HCT116 (cell line): ENCODE data around the gene PRPF6. TPM values are rescaled to one million over a fixed set of nuclear protein-coding genes. Genes with fewer than 3 reads are reported as not detected.

Experiments
- ATAC-seq: fragments of 200-7000 bp; cut with Tn5 transposase; 2 replicates; pipeline ENCODE4 v1.9.1; 2020; ENCODE audit warnings: mild to moderate bottlenecking, moderate library complexity
- BruUV-seq: library from RNA; stranded (reverse); fragments of 400-500 nt; replicated peaks from 2 replicates; lab custom pipeline; 2021; lab: Mats Ljungman, UMichigan
- CTCF ChIA-PET: fragments of 300-600 bp; sonication (Branson Sonifier 250); formaldehyde crosslinking; loops from one replicate; lab custom pipeline; 2021; ENCODE audit warnings: antibody characterized with exemption; lab: Charles Lee
- POLR2A ChIA-PET: fragments of 300-600, 350-600 bp; sonication (Branson Sonifier 250); formaldehyde crosslinking; loops from one replicate; lab custom pipeline; 2021; ENCODE audit warnings: antibody characterized with exemption; lab: Charles Lee
- RAD21 ChIA-PET, 2 experiments: fragments of 300-600 bp; sonication (Branson Sonifier 250); formaldehyde crosslinking; loops; one replicate each; lab custom pipeline; 2023; ENCODE audit warnings: low total read pairs in 2 of 2; ENCODE audit not compliant: uncharacterized antibody in 2 of 2, unreplicated experiment in 2 of 2, low non-redundant PET in 1 of 2; lab: Charles Lee
- DNase-seq: peaks from one replicate; pipeline ENCODE4 v3.0.0-alpha.2; 2010; ENCODE audit warnings: low read depth, low spot score
- H2AFZ ChIP-seq: fragments of 200-600 bp; shearing (Covaris generic), sonication (generic); 2 replicates; pipeline ENCODE4 v1.6.1; 2017; ENCODE audit warnings: low read depth, mixed run types, mixed read lengths, antibody characterized with exemption, low read length; ENCODE audit not compliant: poor library complexity, severe bottlenecking
- H3K27ac ChIP-seq: 2 replicates; pipeline ENCODE4 v1.5.1; 2012; ENCODE audit warnings: low read depth, low read length
- H3K27me3 ChIP-seq: fragments of 200-600 bp; sonication (generic); 2 replicates; pipeline ENCODE4 v1.6.1; 2016; ENCODE audit warnings: mixed run types, low read length, mixed read lengths; ENCODE audit not compliant: insufficient read depth
- H3K36me3 ChIP-seq, 2 experiments: fragments of 200-500 bp in 1 of 2; fragments of 200-600 bp in 1 of 2; sonication (Bioruptor generic) in 1 of 2; sonication (generic) in 1 of 2; 2 replicates each; pipeline versions ENCODE4 v1.5.1 to v1.6.1; 2014 to 2016; ENCODE audit warnings: low read length in 2 of 2, inconsistent platforms in 1 of 2, mixed read lengths in 1 of 2, mixed run types in 1 of 2; ENCODE audit not compliant: insufficient read depth in 2 of 2, control insufficient read depth in 1 of 2
- H3K4me1 ChIP-seq, 2 experiments: fragments of 200-600 bp in 1 of 2; sonication (generic) in 1 of 2; 2 replicates each; pipeline versions ENCODE4 v1.5.1 to v1.6.1; 2012 to 2017; ENCODE audit warnings: low read length in 2 of 2, inconsistent platforms in 1 of 2, mild to moderate bottlenecking in 1 of 2, mixed read lengths in 1 of 2, mixed run types in 1 of 2, moderate library complexity in 1 of 2; ENCODE audit not compliant: insufficient read depth in 2 of 2, control insufficient read depth in 1 of 2
- H3K4me2 ChIP-seq: fragments of 200-600 bp; sonication (generic); 2 replicates; pipeline ENCODE4 v1.6.1; 2017; ENCODE audit warnings: mixed run types, low read length, mixed read lengths
- H3K4me3 ChIP-seq, 2 experiments: fragments of 200-600 bp in 1 of 2; sonication (generic) in 1 of 2; replicated peaks in 1 of 2; 2 replicates each; pipeline ENCODE4 v1.5.1; 2011 to 2016; ENCODE audit warnings: low read length in 2 of 2, control low read depth in 1 of 2, low read depth in 1 of 2, mild to moderate bottlenecking in 1 of 2, mixed read lengths in 1 of 2, mixed run types in 1 of 2
- H3K79me2 ChIP-seq: fragments of 200-600 bp; sonication (generic); 2 replicates; pipeline ENCODE4 v1.6.1; 2017; ENCODE audit warnings: mild to moderate bottlenecking, mixed run types, low read length, moderate library complexity, mixed read lengths; ENCODE audit not compliant: insufficient read depth
- H3K9ac ChIP-seq: fragments of 200-600 bp; sonication (generic); 2 replicates; pipeline ENCODE4 v1.6.1; 2016; ENCODE audit warnings: low read length, mixed read lengths
- H3K9me2 ChIP-seq: fragments of 200-600 bp; sonication (generic), shearing (Covaris generic); 2 replicates; pipeline ENCODE4 v1.6.1; 2017; ENCODE audit warnings: mixed run types, mild to moderate bottlenecking, moderate library complexity; ENCODE audit not compliant: insufficient read depth
- H3K9me3 ChIP-seq, 2 experiments: fragments of 200-500 bp in 1 of 2; fragments of 200-600 bp in 1 of 2; sonication (Bioruptor generic) in 1 of 2; sonication (generic) in 1 of 2; 2 replicates each; pipeline ENCODE4 v1.6.1; 2014 to 2017; ENCODE audit warnings: low read length in 2 of 2, mixed read lengths in 2 of 2, inconsistent platforms in 1 of 2, low read depth in 1 of 2, mild to moderate bottlenecking in 1 of 2, mixed run types in 1 of 2, moderate library complexity in 1 of 2; ENCODE audit not compliant: control insufficient read depth in 1 of 2, insufficient read depth in 1 of 2
- H4K20me1 ChIP-seq: fragments of 200-600 bp; sonication (generic), shearing (Covaris generic); 2 replicates; pipeline ENCODE4 v1.6.1; 2017; ENCODE audit warnings: mixed run types, mild to moderate bottlenecking, moderate library complexity; ENCODE audit not compliant: insufficient read depth
- CEBPB ChIP-seq: IDR thresholded peaks from 2 replicates; pipeline ENCODE4 v1.6.1; 2012; ENCODE audit warnings: low read depth
- CTCF ChIP-seq, 3 experiments: fragments of 200-600 bp in 1 of 3; sonication (generic) in 1 of 3; IDR thresholded peaks in 2 of 3; conservative IDR thresholded peaks in 1 of 3; 2 replicates each; pipeline ENCODE4 v1.5.1; 2012 to 2017; ENCODE audit warnings: low read depth in 2 of 3, low read length in 2 of 3, antibody characterized with exemption in 1 of 3, borderline replicate concordance in 1 of 3, control low read depth in 1 of 3, mild to moderate bottlenecking in 1 of 3, mixed read lengths in 1 of 3, mixed run types in 1 of 3, moderate library complexity in 1 of 3; ENCODE audit not compliant: insufficient read depth in 1 of 3
- ELF1 ChIP-seq: IDR thresholded peaks from 2 replicates; pipeline ENCODE4 v1.6.1; 2012; ENCODE audit warnings: low read depth, borderline replicate concordance
- EZH2 ChIP-seq: fragments of 200-600 bp; sonication (generic); IDR thresholded peaks from 2 replicates; pipeline ENCODE4 v1.6.1; 2017; ENCODE audit warnings: antibody characterized with exemption, mixed run types
- EZH2phosphoT487 ChIP-seq: fragments of 200-600 bp; IDR thresholded peaks from 2 replicates; pipeline ENCODE4 v1.6.1; 2018; ENCODE audit warnings: antibody characterized with exemption, borderline replicate concordance
- FOSL1 ChIP-seq: IDR thresholded peaks from 2 replicates; pipeline ENCODE4 v1.6.1; 2012; ENCODE audit warnings: low read depth
- MAX ChIP-seq: IDR thresholded peaks from 2 replicates; pipeline ENCODE4 v1.6.1; 2012
- POLR2A ChIP-seq: IDR thresholded peaks from 2 replicates; pipeline ENCODE4 v1.7.0; 2011; ENCODE audit warnings: borderline replicate concordance; ENCODE audit not compliant: insufficient read depth, insufficient read length; ENCODE audit errors: extremely low read depth
- POLR2AphosphoS5 ChIP-seq: IDR thresholded peaks from 2 replicates; pipeline ENCODE4 v1.6.1; 2011; ENCODE audit warnings: mild to moderate bottlenecking, low read depth, low read length, moderate library complexity
- RAD21 ChIP-seq: IDR thresholded peaks from 2 replicates; pipeline ENCODE4 v1.6.1; 2012; ENCODE audit warnings: low read depth, mild to moderate bottlenecking
- SIN3A ChIP-seq: IDR thresholded peaks from 2 replicates; pipeline ENCODE4 v1.6.1; 2012; ENCODE audit warnings: low read depth
- SP1 ChIP-seq: IDR thresholded peaks from 2 replicates; pipeline ENCODE4 v1.6.1; 2012; ENCODE audit warnings: low read depth
- SRF ChIP-seq: IDR thresholded peaks from 2 replicates; pipeline ENCODE4 v1.6.1; 2012; ENCODE audit warnings: low read depth
- TCF7L2 ChIP-seq: IDR thresholded peaks from 2 replicates; pipeline ENCODE4 v1.7.0; 2011; ENCODE audit warnings: borderline replicate concordance, inconsistent platforms; ENCODE audit not compliant: insufficient read depth, insufficient read length; ENCODE audit errors: extremely low read depth
- ZBTB33 ChIP-seq: IDR thresholded peaks from 2 replicates; pipeline ENCODE4 v1.6.1; 2011; ENCODE audit warnings: mild to moderate bottlenecking, low read length, moderate library complexity; ENCODE audit not compliant: insufficient replicate concordance; ENCODE audit errors: extremely low read depth
- ZFX ChIP-seq: fragments of 450-650 bp; IDR thresholded peaks from 2 replicates; pipeline ENCODE4 v1.6.1; 2017
- ZNF274 ChIP-seq: fragments of 200-500 bp; sonication (Bioruptor generic); IDR thresholded peaks from 2 replicates; pipeline ENCODE4 v1.6.1; 2014; ENCODE audit warnings: mild to moderate bottlenecking, low read depth, low read length, inconsistent platforms
- intact Hi-C: fragments of 100-400 bp; cut with micrococcal nuclease; formaldehyde crosslinking; loops from 2 replicates; pipeline ENCODE4 v1.10.0; 2022
- total RNA-seq: library from RNA; stranded (reverse); gene quantifications from one replicate; pipeline ENCODE4 v1.2.1, GENCODE V29; 2021; ENCODE audit not compliant: unreplicated experiment
- TF ChIP-seq, protein P1 (sequence below): IDR thresholded peaks from 2 replicates; pipeline ENCODE4 v1.6.1; 2012

PRPF6 gene
- total RNA-seq, 1 experiment from 2014 or later = 74.9 TPM

GRCh38 chr20:64041781-64042053, 60.8 kb downstream of the PRPF6 start:
- H3K36me3 ChIP-seq = no peaks in the 10 kb centered on the region
- no peak for ATAC-seq
- H3K27ac ChIP-seq = no peak overlapping the region
- H3K79me2 ChIP-seq = no peaks in the 10 kb centered on the region
- peaks cover 23 to 44% of the 10 kb centered on the region in 2 experiments for H3K4me1 ChIP-seq
- no peak overlapping the region for H2AFZ ChIP-seq
- ChIA-PET RAD21 (no interaction called here), CTCF (interaction anchor here (5.1 kb wide), 1 partner anchor 12 kb away, joined by 35 read pairs; no protein-coding TSS in a partner anchor), POLR2A (no interaction called here)
- intact Hi-C loops = no loop called here
- no peak overlapping the region for H3K4me2 ChIP-seq
- H3K9me2 ChIP-seq = no peaks in the 10 kb centered on the region
- H3K4me3 ChIP-seq = no peak overlapping the region
- H3K9me3 ChIP-seq = no peaks in the 10 kb centered on the region
- no peak for DNase-seq
- H4K20me1 ChIP-seq = no peaks in the 10 kb centered on the region
- H3K27me3 ChIP-seq = no peaks in the 10 kb centered on the region
- BruUV-seq = no TSS peak
- no peak overlapping the region for H3K9ac ChIP-seq
- no peak for TF ChIP-seq POLR2A
- no peak for TF ChIP-seq RAD21
- TF ChIP-seq SRF = no peak

- ChIA-PET CTCF (no interaction called here), RAD21 (no interaction called here), POLR2A (no interaction called here)
- intact Hi-C loops = no loop called here
- Histone ChIP-seq H3K27me3 (no peaks in the 10 kb centered on the region), H4K20me1 (no peaks in the 10 kb centered on the region), H3K36me3 (no peaks in the 10 kb centered on the region), H3K27ac (no peak overlapping the region), H3K9me2 (no peaks in the 10 kb centered on the region), H3K4me2 (no peak overlapping the region), H3K9ac (no peak overlapping the region), H3K79me2 (no peaks in the 10 kb centered on the region), H2AFZ (no peak overlapping the region), H3K4me1 (peaks cover 23 to 44% of the 10 kb centered on the region in 2 experiments), H3K9me3 (no peaks in the 10 kb centered on the region), H3K4me3 (no peak overlapping the region)
- no peak for ATAC-seq
- DNase-seq = no peak
- BruUV-seq = no TSS peak
- no peak for TF ChIP-seq ZFX
- TF ChIP-seq EZH2 = no peak
- TF ChIP-seq SP1 = no peak
- TF ChIP-seq POLR2AphosphoS5 = no peak
- no peak for TF ChIP-seq ELF1
- no peak for TF ChIP-seq EZH2phosphoT487
- TF ChIP-seq CEBPB = no peak
- TF ChIP-seq SIN3A = no peak
- TF ChIP-seq CTCF (IDR thresholded peaks at IDR 0.05 in 2 of 3, conservative IDR thresholded peaks at IDR 0.05 in 1 of 3; ENCODE audit: borderline replicate concordance in 1 of 3, insufficient read depth in 1 of 3, low read depth in 2 of 3, low read length in 2 of 3) = no peak
- TF ChIP-seq, protein P1, sequence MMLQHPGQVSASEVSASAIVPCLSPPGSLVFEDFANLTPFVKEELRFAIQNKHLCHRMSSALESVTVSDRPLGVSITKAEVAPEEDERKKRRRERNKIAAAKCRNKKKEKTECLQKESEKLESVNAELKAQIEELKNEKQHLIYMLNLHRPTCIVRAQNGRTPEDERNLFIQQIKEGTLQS = no peak
- TF ChIP-seq TCF7L2 = no peak
- TF ChIP-seq SRF = no peak
- no peak for TF ChIP-seq ZNF274
- TF ChIP-seq FOSL1 = no peak
- no peak for TF ChIP-seq ZBTB33
- TF ChIP-seq MAX = no peak
Observed at GRCh38 chr20:64042054-64042781, 61.3 kb downstream of the PRPF6 start.
